A549 (cell line): ENCODE measurements around the gene LPAR1. TPM values are rescaled to one million over a fixed set of nuclear protein-coding genes. Genes with fewer than 3 reads are reported as not detected.

Source experiments
- ATAC-seq, 2 experiments: fragments of 200-7000 bp in 1 of 2; fragments of >200 bp in 1 of 2; cut with Nextera tagmentation in 1 of 2; cut with Tn5 transposase in 1 of 2; 3 replicates each; pipeline versions ENCODE4 v1.8.0 to v1.9.1; 2018 to 2020; ENCODE audit warnings: mild to moderate bottlenecking in 1 of 2, moderate library complexity in 1 of 2
- CTCF ChIA-PET: fragments of 300-600 bp; sonication (Branson Sonifier 250); formaldehyde crosslinking; extraction: SDS; loops from one replicate; lab custom pipeline; 2021; ENCODE audit warnings: antibody characterized with exemption, inconsistent platforms; lab: Yijun Ruan, JAX
- POLR2A ChIA-PET: fragments of 350-600 bp; formaldehyde crosslinking; extraction: SDS; loops from one replicate; lab custom pipeline; 2021; ENCODE audit warnings: antibody characterized with exemption, inconsistent platforms; lab: Yijun Ruan, JAX
- DNase-seq, 2 experiments: peaks; one replicate each; pipeline versions ENCODE4 v3.0.0 to v3.0.0-alpha.2; 2011 to 2016; ENCODE audit warnings: low read depth in 1 of 2, low spot score in 1 of 2
- FAIRE-seq: peaks from 2 replicates; lab custom pipeline; 2011; peaks lifted over from hg19 to GRCh38; lab: Jason Lieb, UNC
- H3K27ac ChIP-seq, 2 experiments: fragments of >200 bp; sonication (Bioruptor Twin); formaldehyde crosslinking; 3 replicates each; pipeline ENCODE4 v1.5.1; 2016 to 2017
- H3K4me1 ChIP-seq: fragments of >200 bp; sonication (Bioruptor Twin); formaldehyde crosslinking; 3 replicates; pipeline ENCODE4 v1.6.1; 2016
- H3K4me2 ChIP-seq: fragments of >200 bp; sonication (Bioruptor Twin); formaldehyde crosslinking; 3 replicates; pipeline ENCODE4 v1.6.1; 2016
- H3K4me3 ChIP-seq: fragments of >200 bp; sonication (Bioruptor Twin); formaldehyde crosslinking; 3 replicates; pipeline ENCODE4 v1.5.1; 2016
- H3K9me3 ChIP-seq: fragments of >200 bp; sonication (Bioruptor Twin); formaldehyde crosslinking; 3 replicates; pipeline ENCODE4 v1.6.1; 2016
- BCL3 ChIP-seq: fragments of >200 bp; sonication (Bioruptor Twin); formaldehyde crosslinking; IDR thresholded peaks from 3 replicates; pipeline ENCODE4 v1.6.1; 2016
- CBX8 ChIP-seq: fragments of 200-600 bp; sonication (generic); IDR thresholded peaks from 2 replicates; pipeline ENCODE4 v1.6.1; 2016
- CHD4 ChIP-seq: fragments of 200-600 bp; sonication (generic); IDR thresholded peaks from 2 replicates; pipeline ENCODE4 v1.6.1; 2016; ENCODE audit warnings: antibody characterized with exemption, mild to moderate bottlenecking, borderline replicate concordance
- E2F6 ChIP-seq: IDR thresholded peaks from 2 replicates; pipeline ENCODE4 v1.6.1; 2012; ENCODE audit warnings: low read depth, borderline replicate concordance
- EHF ChIP-seq: fragments of 250-450 bp; sonication (Bioruptor Pico); IDR thresholded peaks from 2 replicates; pipeline ENCODE4 v1.5.0; 2020; ENCODE audit warnings: mild to moderate bottlenecking
- EHMT2 ChIP-seq: fragments of 200-600 bp; sonication (generic); IDR thresholded peaks from 2 replicates; pipeline ENCODE4 v1.6.1; 2016; ENCODE audit warnings: antibody characterized with exemption, low read depth, mild to moderate bottlenecking, moderate library complexity
- ESRRA ChIP-seq: fragments of 150-350 bp; IDR thresholded peaks from 2 replicates; pipeline ENCODE4 v1.6.1; 2014; ENCODE audit warnings: mild to moderate bottlenecking, low read length, borderline replicate concordance
- FOSL2 ChIP-seq, 2 experiments: fragments of 450-650 bp in 1 of 2; fragments of >200 bp in 1 of 2; sonication (Bioruptor Twin) in 1 of 2; formaldehyde crosslinking; IDR thresholded peaks; 2 replicates each; pipeline versions ENCODE4 v1.5.0 to v1.6.1; 2016 to 2020; ENCODE audit warnings: mild to moderate bottlenecking in 1 of 2, moderate library complexity in 1 of 2
- FOXS1 ChIP-seq: fragments of 250-450 bp; sonication (Bioruptor Pico); IDR thresholded peaks from 2 replicates; pipeline ENCODE4 v1.5.0; 2020; ENCODE audit warnings: mild to moderate bottlenecking, moderate library complexity
- JUN ChIP-seq, 2 experiments: fragments of >200 bp; sonication (Bioruptor Twin); formaldehyde crosslinking; IDR thresholded peaks; 2 replicates in 1 of 2; 3 replicates in 1 of 2; pipeline ENCODE4 v1.6.1; 2016 to 2017
- JUNB ChIP-seq: fragments of >200 bp; sonication (Bioruptor Twin); formaldehyde crosslinking; IDR thresholded peaks from 2 replicates; pipeline ENCODE4 v1.6.1; 2016
- MAX ChIP-seq: IDR thresholded peaks from 2 replicates; pipeline ENCODE4 v1.6.1; 2012
- MAZ ChIP-seq: fragments of 150-350 bp; IDR thresholded peaks from 2 replicates; pipeline ENCODE4 v1.6.1; 2014; ENCODE audit warnings: antibody characterized with exemption, low read depth, low read length, borderline replicate concordance
- MYC ChIP-seq: IDR thresholded peaks from 2 replicates; pipeline ENCODE4 v1.6.1; 2012; ENCODE audit warnings: mild to moderate bottlenecking, inconsistent platforms, low read length, improper control_type of control experiment, borderline replicate concordance
- POLR2AphosphoS2 ChIP-seq: conservative IDR thresholded peaks from 2 replicates; pipeline ENCODE4 v1.6.1; 2012; ENCODE audit warnings: low read length, improper control_type of control experiment, inconsistent platforms
- RAD21 ChIP-seq, 2 experiments: fragments of >200 bp in 1 of 2; sonication (Bioruptor Twin) in 1 of 2; formaldehyde crosslinking in 1 of 2; IDR thresholded peaks in 1 of 2; conservative IDR thresholded peaks in 1 of 2; 2 replicates in 1 of 2; 3 replicates in 1 of 2; pipeline ENCODE4 v1.6.1; 2012 to 2018; ENCODE audit warnings: inconsistent platforms in 1 of 2
- REST ChIP-seq: fragments of 200-600 bp; sonication (generic); IDR thresholded peaks from 2 replicates; pipeline ENCODE4 v1.6.1; 2016; ENCODE audit warnings: antibody characterized with exemption, mild to moderate bottlenecking, moderate library complexity
- RNF2 ChIP-seq: fragments of 200-600 bp; sonication (generic); IDR thresholded peaks from 2 replicates; pipeline ENCODE4 v1.6.1; 2016; ENCODE audit warnings: low read depth, mild to moderate bottlenecking, antibody characterized with exemption, moderate library complexity, borderline replicate concordance
- ZFP36 ChIP-seq: fragments of 450-650 bp; IDR thresholded peaks from 2 replicates; pipeline ENCODE4 v1.6.1; 2014; ENCODE audit warnings: borderline replicate concordance; ENCODE audit not compliant: partially characterized antibody
- WGBS: methylation state at CpG from one replicate; pipeline ENCODE4 v1.1.6; 2017; ENCODE audit errors: missing lambda C conversion rate; 5-methylcytosine and 5-hydroxymethylcytosine counted together
- polyA plus RNA-seq, 4 experiments: library from polyadenylated mRNA; depleted of rRNA in 3 of 4; stranded (reverse); fragments of >200 nt; fragmentation: RNase III in 1 of 4; extraction: RNeasy Plus Mini Kit Qiagen cat#74134 plus additional on column Dnase treatment in 1 of 4; gene quantifications; 2 replicates in 3 of 4; 3 replicates in 1 of 4; pipeline ENCODE4 v1.2.3, GENCODE V29; 2011 to 2017
- TF ChIP-seq, protein P1 (sequence below): fragments of 150-350 bp; IDR thresholded peaks from 2 replicates; pipeline ENCODE4 v1.6.1; 2014; ENCODE audit warnings: low read depth, mild to moderate bottlenecking, low read length
- TF ChIP-seq, protein P2 (sequence below): fragments of >200 bp; sonication (Bioruptor Twin); formaldehyde crosslinking; IDR thresholded peaks from 2 replicates; pipeline ENCODE4 v1.6.1; 2016

LPAR1 gene
- polyA plus RNA-seq, 2 of the 4 experiments (the other 2 are of a cell fraction): 15.8 to 33.7 TPM

GRCh38 chr9:110876929-110877328 is 161.3 kb downstream of the LPAR1 start:
- FAIRE-seq: no peak
- POLR2A ChIA-PET: no interaction called here
- TF ChIP-seq, protein P1, sequence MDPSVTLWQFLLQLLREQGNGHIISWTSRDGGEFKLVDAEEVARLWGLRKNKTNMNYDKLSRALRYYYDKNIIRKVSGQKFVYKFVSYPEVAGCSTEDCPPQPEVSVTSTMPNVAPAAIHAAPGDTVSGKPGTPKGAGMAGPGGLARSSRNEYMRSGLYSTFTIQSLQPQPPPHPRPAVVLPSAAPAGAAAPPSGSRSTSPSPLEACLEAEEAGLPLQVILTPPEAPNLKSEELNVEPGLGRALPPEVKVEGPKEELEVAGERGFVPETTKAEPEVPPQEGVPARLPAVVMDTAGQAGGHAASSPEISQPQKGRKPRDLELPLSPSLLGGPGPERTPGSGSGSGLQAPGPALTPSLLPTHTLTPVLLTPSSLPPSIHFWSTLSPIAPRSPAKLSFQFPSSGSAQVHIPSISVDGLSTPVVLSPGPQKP: no peak
- TF ChIP-seq FOXS1 (CRISPR knock-in tag): no peak
- TF ChIP-seq FOSL2 (IDR thresholded peaks at IDR 0.05): no peak
- TF ChIP-seq FOSL2 (CRISPR knock-in tag; IDR thresholded peaks at IDR 0.05): no peak
- TF ChIP-seq, all 56 proteins: peak for 0
- Histone ChIP-seq H3K4me1 (no peaks in the 10 kb centered on the region), H3K27ac (no peak overlapping the region), H3K4me3 (no peak overlapping the region), H3K4me2 (no peak overlapping the region), H3K9me3 (no peaks in the 10 kb centered on the region)
- 91% methylated on average over 3 of the region's 3 CpGs for WGBS
- DNase-seq (no peak), ATAC-seq (no peak)
- CTCF ChIA-PET: interaction anchor here (1.3 kb wide), 1 partner anchor 22 kb away, joined by 3 read pairs; no protein-coding TSS in a partner anchor

GRCh38 chr9:110874963-110875674 is 163.2 kb downstream of the LPAR1 start:
- 96% methylated on average over 14 of the region's 14 CpGs for WGBS
- H3K4me2 ChIP-seq: no peak overlapping the region
- no peak for FAIRE-seq

DNA sequence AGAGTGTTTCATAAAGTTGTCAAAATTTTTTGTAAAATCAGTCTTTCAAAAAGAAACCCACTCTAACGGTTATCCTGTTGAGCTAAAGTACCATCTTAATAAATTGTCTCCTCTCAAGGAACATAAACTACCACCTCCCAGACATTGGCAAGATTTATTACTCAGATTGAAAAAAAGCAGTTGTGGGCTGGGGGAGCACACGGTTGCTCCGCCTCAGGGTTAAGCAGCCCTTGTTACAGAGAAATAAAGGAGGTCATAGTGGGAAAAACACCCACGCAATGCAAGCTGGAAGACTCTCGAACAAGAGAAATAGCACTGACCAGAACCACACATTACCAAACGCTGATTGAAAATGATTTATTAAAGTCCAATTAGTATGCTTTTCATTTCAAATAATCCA is 165.3 kb downstream of the LPAR1 start:
- FAIRE-seq (no peak), DNase-seq (no peak), ATAC-seq (no peak)
- 93% methylated on average over 6 of the region's 6 CpGs for WGBS
- TF ChIP-seq RNF2 (no peak), POLR2AphosphoS2 (no peak), MAZ (no peak), E2F6 (no peak), FOSL2 (IDR thresholded peaks at IDR 0.05) (no peak), FOSL2 (CRISPR knock-in tag; IDR thresholded peaks at IDR 0.05) (no peak), BCL3 (no peak), MAX (no peak)
- H3K4me3 ChIP-seq: no peak overlapping the region
- POLR2A ChIA-PET: no interaction called here
- no peaks in the 10 kb centered on the region for H3K9me3 ChIP-seq
- no peak overlapping the region for H3K27ac ChIP-seq
- CTCF ChIA-PET: no interaction called here
- H3K4me2 ChIP-seq: no peak overlapping the region
- H3K4me1 ChIP-seq: no peaks in the 10 kb centered on the region

More at GRCh38 chr9:110874963-110875674, 163.2 kb downstream of the LPAR1 start:
- TF ChIP-seq CHD4: no peak
- TF ChIP-seq JUNB: no peak
- TF ChIP-seq REST: no peak
- TF ChIP-seq, protein P2, sequence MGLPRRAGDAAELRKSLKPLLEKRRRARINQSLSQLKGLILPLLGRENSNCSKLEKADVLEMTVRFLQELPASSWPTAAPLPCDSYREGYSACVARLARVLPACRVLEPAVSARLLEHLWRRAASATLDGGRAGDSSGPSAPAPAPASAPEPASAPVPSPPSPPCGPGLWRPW: no peak
- no peak for TF ChIP-seq ESRRA
- TF ChIP-seq POLR2AphosphoS2: no peak
- TF ChIP-seq ZFP36: no peak
- TF ChIP-seq JUN (IDR thresholded peaks at IDR 0.05): no peak
- no peak for TF ChIP-seq MYC
- TF ChIP-seq RAD21 (conservative IDR thresholded peaks at IDR 0.05 in 1 of 2, IDR thresholded peaks at IDR 0.05 in 1 of 2): no peak
- TF ChIP-seq CBX8: no peak
- TF ChIP-seq EHMT2: no peak
- no peak for TF ChIP-seq EHF
- TF ChIP-seq, all 56 proteins: peak for 0
- no peaks in the 10 kb centered on the region for H3K9me3 ChIP-seq
- H3K4me3 ChIP-seq: no peak overlapping the region
- H3K27ac ChIP-seq: no peak overlapping the region
- DNase-seq: no peak
- ChIA-PET CTCF (no interaction called here), POLR2A (no interaction called here)
- no peak for ATAC-seq
- no peaks in the 10 kb centered on the region for H3K4me1 ChIP-seq
